Uterus (tissue), 2 donors: ENCODE results near the gene HMCN1.

Source experiments
- CTCF ChIP-seq, 4 experiments: fragments of 200-600 bp in 2 of 4; fragments of 450-650 bp in 2 of 4; sonication (generic) in 2 of 4; IDR thresholded peaks; one replicate each; pipeline ENCODE4 v1.5.1; 2016 to 2019; ENCODE audit warnings: antibody characterized with exemption in 4 of 4, mild to moderate bottlenecking in 2 of 4, moderate library complexity in 1 of 4
- POLR2A ChIP-seq, 2 donors: fragments of 450-650 bp; IDR thresholded peaks; one replicate each; pipeline ENCODE4 v1.6.1; 2016; ENCODE audit warnings: antibody characterized with exemption in 2 of 2, mild to moderate bottlenecking in 1 of 2, moderate library complexity in 1 of 2

GRCh38 chr1:186057086-186057485, 322.9 kb downstream of the HMCN1 start:
- TF ChIP-seq CTCF (IDR thresholded peaks at IDR 0.05) (no peak), POLR2A (IDR thresholded peaks at IDR 0.05) (no peak)
